HL-60 (cell line): ENCODE data around the gene RSAD2.

ENCODE experiments used
- DNase-seq, 2 experiments: peaks; one replicate each; pipeline ENCODE4 v3.0.0-alpha.2; 2010 to 2020; ENCODE audit warnings: low read depth in 1 of 2, low spot score in 1 of 2
- H3K27ac ChIP-seq: fragments of 250-450 bp; sonication (Bioruptor Pico); replicated peaks from 2 replicates; pipeline ENCODE4 v1.5.1; 2020; ENCODE audit warnings: mild to moderate bottlenecking, moderate library complexity
- H3K27me3 ChIP-seq: fragments of 250-450 bp; sonication (Bioruptor Pico); 2 replicates; pipeline ENCODE4 v1.5.1; 2021; ENCODE audit warnings: mild to moderate bottlenecking, moderate library complexity; ENCODE audit not compliant: insufficient read depth, poor library complexity, severe bottlenecking
- H3K4me3 ChIP-seq: replicated peaks from 2 replicates; pipeline ENCODE4 v1.5.1; 2011; ENCODE audit warnings: mild to moderate bottlenecking, control low read depth, low read length; ENCODE audit not compliant: insufficient read depth
- GABPA ChIP-seq: IDR thresholded peaks from 2 replicates; pipeline ENCODE4 v1.6.1; 2012; ENCODE audit warnings: low read depth
- POLR2AphosphoS5 ChIP-seq: IDR thresholded peaks from 2 replicates; pipeline ENCODE4 v1.6.1; 2012; ENCODE audit warnings: low read depth
- SPI1 ChIP-seq: IDR thresholded peaks from 2 replicates; pipeline ENCODE4 v1.6.1; 2012; ENCODE audit warnings: low read depth, mild to moderate bottlenecking, borderline replicate concordance
- TF ChIP-seq, protein P1 (sequence below): IDR thresholded peaks from one replicate; pipeline ENCODE4 v1.5.1; 2011; ENCODE audit warnings: low read length, control low read depth, inconsistent platforms; ENCODE audit not compliant: insufficient read depth
- TF ChIP-seq, protein P2 (sequence below): IDR thresholded peaks from 2 replicates; pipeline ENCODE4 v1.6.1; 2012; ENCODE audit warnings: low read depth; ENCODE audit not compliant: insufficient replicate concordance

The RSAD2 gene

GRCh38 chr2:6879011-6879410 lies 1.4 kb downstream of the RSAD2 start:
- H3K4me3 ChIP-seq = no peak overlapping the region
- no peak overlapping the region for H3K27ac ChIP-seq
- no peak for DNase-seq
- no peaks in the 10 kb centered on the region for H3K27me3 ChIP-seq
- TF ChIP-seq, protein P1, sequence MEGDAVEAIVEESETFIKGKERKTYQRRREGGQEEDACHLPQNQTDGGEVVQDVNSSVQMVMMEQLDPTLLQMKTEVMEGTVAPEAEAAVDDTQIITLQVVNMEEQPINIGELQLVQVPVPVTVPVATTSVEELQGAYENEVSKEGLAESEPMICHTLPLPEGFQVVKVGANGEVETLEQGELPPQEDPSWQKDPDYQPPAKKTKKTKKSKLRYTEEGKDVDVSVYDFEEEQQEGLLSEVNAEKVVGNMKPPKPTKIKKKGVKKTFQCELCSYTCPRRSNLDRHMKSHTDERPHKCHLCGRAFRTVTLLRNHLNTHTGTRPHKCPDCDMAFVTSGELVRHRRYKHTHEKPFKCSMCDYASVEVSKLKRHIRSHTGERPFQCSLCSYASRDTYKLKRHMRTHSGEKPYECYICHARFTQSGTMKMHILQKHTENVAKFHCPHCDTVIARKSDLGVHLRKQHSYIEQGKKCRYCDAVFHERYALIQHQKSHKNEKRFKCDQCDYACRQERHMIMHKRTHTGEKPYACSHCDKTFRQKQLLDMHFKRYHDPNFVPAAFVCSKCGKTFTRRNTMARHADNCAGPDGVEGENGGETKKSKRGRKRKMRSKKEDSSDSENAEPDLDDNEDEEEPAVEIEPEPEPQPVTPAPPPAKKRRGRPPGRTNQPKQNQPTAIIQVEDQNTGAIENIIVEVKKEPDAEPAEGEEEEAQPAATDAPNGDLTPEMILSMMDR = no peak
- TF ChIP-seq GABPA (no peak), POLR2AphosphoS5 (no peak), SPI1 (no peak)
- TF ChIP-seq, protein P2, sequence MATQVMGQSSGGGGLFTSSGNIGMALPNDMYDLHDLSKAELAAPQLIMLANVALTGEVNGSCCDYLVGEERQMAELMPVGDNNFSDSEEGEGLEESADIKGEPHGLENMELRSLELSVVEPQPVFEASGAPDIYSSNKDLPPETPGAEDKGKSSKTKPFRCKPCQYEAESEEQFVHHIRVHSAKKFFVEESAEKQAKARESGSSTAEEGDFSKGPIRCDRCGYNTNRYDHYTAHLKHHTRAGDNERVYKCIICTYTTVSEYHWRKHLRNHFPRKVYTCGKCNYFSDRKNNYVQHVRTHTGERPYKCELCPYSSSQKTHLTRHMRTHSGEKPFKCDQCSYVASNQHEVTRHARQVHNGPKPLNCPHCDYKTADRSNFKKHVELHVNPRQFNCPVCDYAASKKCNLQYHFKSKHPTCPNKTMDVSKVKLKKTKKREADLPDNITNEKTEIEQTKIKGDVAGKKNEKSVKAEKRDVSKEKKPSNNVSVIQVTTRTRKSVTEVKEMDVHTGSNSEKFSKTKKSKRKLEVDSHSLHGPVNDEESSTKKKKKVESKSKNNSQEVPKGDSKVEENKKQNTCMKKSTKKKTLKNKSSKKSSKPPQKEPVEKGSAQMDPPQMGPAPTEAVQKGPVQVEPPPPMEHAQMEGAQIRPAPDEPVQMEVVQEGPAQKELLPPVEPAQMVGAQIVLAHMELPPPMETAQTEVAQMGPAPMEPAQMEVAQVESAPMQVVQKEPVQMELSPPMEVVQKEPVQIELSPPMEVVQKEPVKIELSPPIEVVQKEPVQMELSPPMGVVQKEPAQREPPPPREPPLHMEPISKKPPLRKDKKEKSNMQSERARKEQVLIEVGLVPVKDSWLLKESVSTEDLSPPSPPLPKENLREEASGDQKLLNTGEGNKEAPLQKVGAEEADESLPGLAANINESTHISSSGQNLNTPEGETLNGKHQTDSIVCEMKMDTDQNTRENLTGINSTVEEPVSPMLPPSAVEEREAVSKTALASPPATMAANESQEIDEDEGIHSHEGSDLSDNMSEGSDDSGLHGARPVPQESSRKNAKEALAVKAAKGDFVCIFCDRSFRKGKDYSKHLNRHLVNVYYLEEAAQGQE = no peak

- H3K27me3 ChIP-seq = no peaks in the 10 kb centered on the region
- TF ChIP-seq, protein P1 = no peak
- TF ChIP-seq GABPA = no peak
- TF ChIP-seq, protein P2 = no peak
- H3K27ac ChIP-seq = peak overlapping the region; percentile 11; the same call in 1 of the 2 replicates
- DNase-seq = peak in 1 of 2 experiments; percentile 36
- H3K4me3 ChIP-seq = no peak overlapping the region
Observed at GRCh38 chr2:6880200-6880733, 2.7 kb downstream of the RSAD2 start.

- H3K4me3 ChIP-seq = no peak overlapping the region
- TF ChIP-seq, protein P2 = no peak
- DNase-seq = no peak
- no peaks in the 10 kb centered on the region for H3K27me3 ChIP-seq
- no peak overlapping the region for H3K27ac ChIP-seq
Observed at GRCh38 chr2:6881046-6881445, 3.5 kb downstream of the RSAD2 start.

DNA sequence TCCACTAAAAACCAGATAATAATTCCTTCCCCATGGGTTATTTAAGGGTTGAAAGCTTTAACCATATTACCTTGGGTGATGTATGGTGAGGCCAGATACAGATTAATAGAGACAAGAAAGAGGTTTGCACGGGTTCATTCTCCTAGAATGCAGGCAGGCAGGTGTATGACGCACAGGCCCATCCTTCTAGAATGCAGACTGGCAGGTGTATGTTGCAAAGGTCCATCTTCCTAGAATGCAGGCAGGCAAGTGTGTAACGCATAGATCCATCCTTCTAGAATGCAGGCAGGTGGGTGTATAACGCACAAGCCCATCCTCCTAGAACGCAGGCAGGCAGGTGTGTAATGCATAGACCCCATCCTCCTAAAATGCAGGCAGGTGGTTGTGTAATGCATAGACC lies 3.9 kb downstream of the RSAD2 start:
- DNase-seq = no peak
- Histone ChIP-seq H3K27ac (no peak overlapping the region), H3K4me3 (no peak overlapping the region), H3K27me3 (no peaks in the 10 kb centered on the region)
- TF ChIP-seq, protein P2 = no peak
- TF ChIP-seq GABPA (no peak), POLR2AphosphoS5 (no peak), SPI1 (no peak)
- TF ChIP-seq, protein P1 = no peak
